ENCODE results near the gene MACROD2.

MACROD2 gene

GRCh38 chr20:15320941-15321340, 1325.6 kb downstream of the MACROD2 start:
- no peaks in the 10 kb centered on the region for H4K20me1 ChIP-seq (ENCODE audit: low read depth, low read length)
- no peaks in the 10 kb centered on the region for H3K27me3 ChIP-seq (ENCODE audit: low read length)
- no peak overlapping the region for H3K27ac ChIP-seq (ENCODE audit: low read depth, low read length)
- H3K9me2 ChIP-seq (replicated peaks; ENCODE audit: insufficient read depth, low read length): no peaks in the 10 kb centered on the region; the same call in 1 of the 2 replicates
- no peaks in the 10 kb centered on the region for H3K9me3 ChIP-seq (ENCODE audit: insufficient read depth, low read length)
- H2AFZ ChIP-seq (ENCODE audit: low read depth, low read length, severe bottlenecking): no peak overlapping the region
- no peak overlapping the region for H3K4me2 ChIP-seq (ENCODE audit: low read depth, low read length, poor library complexity, severe bottlenecking)
- no peaks in the 10 kb centered on the region for H3K36me3 ChIP-seq (ENCODE audit: low read length)
- H3K9ac ChIP-seq (ENCODE audit: low read length): no peak overlapping the region
- H3K4me3 ChIP-seq (ENCODE audit: insufficient read depth, low read length, poor library complexity, severe bottlenecking): no peak overlapping the region
- TF ChIP-seq EZH2phosphoT487 (conservative IDR thresholded peaks at IDR 0.05; ENCODE audit: low read length): no peak
- TF ChIP-seq CTCF (IDR thresholded peaks at IDR 0.05; ENCODE audit: insufficient read depth, low read length, poor library complexity, severe bottlenecking): no peak
- H3F3A ChIP-seq (ENCODE audit: insufficient read depth): no peaks in the 10 kb centered on the region
- no peaks in the 10 kb centered on the region for H3K79me2 ChIP-seq (ENCODE audit: insufficient read depth, low read length)

GRCh38 chr20:15327123-15327522, 1331.8 kb downstream of the MACROD2 start:
- no peaks in the 10 kb centered on the region for H4K20me1 ChIP-seq (ENCODE audit: low read depth, low read length)
- no peak overlapping the region for H3K4me2 ChIP-seq (ENCODE audit: low read depth, low read length, poor library complexity, severe bottlenecking)
- no peaks in the 10 kb centered on the region; the same call in none of the 2 replicates for H3K9me2 ChIP-seq (replicated peaks; ENCODE audit: insufficient read depth, low read length)
- no peaks in the 10 kb centered on the region for H3K9me3 ChIP-seq (ENCODE audit: insufficient read depth, low read length)
- H3K9ac ChIP-seq (ENCODE audit: low read length): no peak overlapping the region
- no peaks in the 10 kb centered on the region for H3K36me3 ChIP-seq (ENCODE audit: low read length)
- no peaks in the 10 kb centered on the region for H3K79me2 ChIP-seq (ENCODE audit: insufficient read depth, low read length)
- no peaks in the 10 kb centered on the region for H3K27me3 ChIP-seq (ENCODE audit: low read length)
- no peak overlapping the region for H3K27ac ChIP-seq (ENCODE audit: low read depth, low read length)
- H3K4me3 ChIP-seq (ENCODE audit: insufficient read depth, low read length, poor library complexity, severe bottlenecking): no peak overlapping the region
- no peaks in the 10 kb centered on the region for H3F3A ChIP-seq (ENCODE audit: insufficient read depth)
- no peak for TF ChIP-seq EZH2phosphoT487 (conservative IDR thresholded peaks at IDR 0.05; ENCODE audit: low read length)
- no peak for TF ChIP-seq CTCF (IDR thresholded peaks at IDR 0.05; ENCODE audit: insufficient read depth, low read length, poor library complexity, severe bottlenecking)
- H2AFZ ChIP-seq (ENCODE audit: low read depth, low read length, severe bottlenecking): no peak overlapping the region

GRCh38 chr20:15328084-15328483, 1332.8 kb downstream of the MACROD2 start:
- TF ChIP-seq CTCF (IDR thresholded peaks at IDR 0.05; ENCODE audit: insufficient read depth, low read length, poor library complexity, severe bottlenecking) (no peak), EZH2phosphoT487 (conservative IDR thresholded peaks at IDR 0.05; ENCODE audit: low read length) (no peak)
- no peaks in the 10 kb centered on the region; the same call in none of the 2 replicates for H3K9me2 ChIP-seq (replicated peaks; ENCODE audit: insufficient read depth, low read length)

More at GRCh38 chr20:15328084-15328483, 1332.8 kb downstream of the MACROD2 start:
- no peaks in the 10 kb centered on the region for H3F3A ChIP-seq (ENCODE audit: insufficient read depth)
- H3K4me2 ChIP-seq (ENCODE audit: low read depth, low read length, poor library complexity, severe bottlenecking): no peak overlapping the region
- H4K20me1 ChIP-seq (ENCODE audit: low read depth, low read length): no peaks in the 10 kb centered on the region
- no peak overlapping the region for H2AFZ ChIP-seq (ENCODE audit: low read depth, low read length, severe bottlenecking)
- H3K9me3 ChIP-seq (ENCODE audit: insufficient read depth, low read length): no peaks in the 10 kb centered on the region
- no peaks in the 10 kb centered on the region for H3K27me3 ChIP-seq (ENCODE audit: low read length)
- no peak overlapping the region for H3K4me3 ChIP-seq (ENCODE audit: insufficient read depth, low read length, poor library complexity, severe bottlenecking)
- H3K9ac ChIP-seq (ENCODE audit: low read length): no peak overlapping the region
- no peak overlapping the region for H3K27ac ChIP-seq (ENCODE audit: low read depth, low read length)
- no peaks in the 10 kb centered on the region for H3K79me2 ChIP-seq (ENCODE audit: insufficient read depth, low read length)
- no peaks in the 10 kb centered on the region for H3K36me3 ChIP-seq (ENCODE audit: low read length)
